CD4-positive, alpha-beta T cell treated with Interleukin-6 at 100 ng/mL for 8 hours (primary cell): ENCODE results near the gene CACNA1S.
A peak's percentile ranks its signal among the peaks of the same experiment; 100 is the strongest.

Source experiments
- DNase-seq: peaks from one replicate; pipeline ENCODE4 v3.0.0-alpha.2; 2020; ENCODE audit warnings: mixed read lengths, low spot score

CACNA1S gene

GRCh38 chr1:201115390-201115937, 3.2 kb upstream of the CACNA1S start:
- no peak for DNase-seq

- DNase-seq = peak; percentile 71
Measured at GRCh38 chr1:201114245-201115131, 2.3 kb upstream of the CACNA1S start.

DNA sequence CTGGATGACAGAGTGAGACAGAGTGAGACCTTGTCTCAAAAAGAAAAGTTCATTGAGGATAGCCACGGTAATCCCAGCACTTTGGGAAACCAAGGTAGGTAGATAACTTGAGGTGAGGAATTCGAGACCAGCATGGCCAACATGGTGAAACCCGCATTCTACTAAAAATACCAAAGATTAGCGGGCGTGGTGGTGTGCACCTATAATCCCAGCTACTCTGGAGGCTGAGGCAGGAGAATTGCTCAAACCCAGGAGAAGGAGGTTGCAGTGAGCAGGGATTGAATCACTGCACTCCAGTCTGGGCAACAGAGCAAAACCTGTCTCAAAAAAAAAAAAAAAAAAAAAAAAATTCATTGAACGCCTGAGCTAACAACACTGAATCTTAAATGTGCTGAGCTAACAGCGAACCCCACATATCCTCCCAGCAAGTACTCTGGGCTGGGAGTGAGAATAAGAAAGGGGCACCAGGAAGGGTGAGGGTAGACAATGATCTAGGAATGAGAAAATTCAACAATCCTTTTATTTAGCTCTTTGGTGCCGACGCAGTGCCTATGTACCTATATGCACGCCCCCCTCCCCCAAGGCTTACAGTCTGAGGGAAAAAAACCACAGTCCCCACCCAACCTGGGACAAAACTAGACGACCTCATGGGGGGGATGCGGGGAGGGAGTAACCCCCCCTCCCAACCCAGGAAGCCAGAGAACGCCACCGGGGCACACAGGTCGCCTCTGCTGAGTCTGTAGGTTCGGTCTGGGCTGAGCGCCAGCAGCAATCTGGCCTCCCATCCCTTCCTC, 1.4 kb upstream of the CACNA1S start:
- DNase-seq = no peak

DNA sequence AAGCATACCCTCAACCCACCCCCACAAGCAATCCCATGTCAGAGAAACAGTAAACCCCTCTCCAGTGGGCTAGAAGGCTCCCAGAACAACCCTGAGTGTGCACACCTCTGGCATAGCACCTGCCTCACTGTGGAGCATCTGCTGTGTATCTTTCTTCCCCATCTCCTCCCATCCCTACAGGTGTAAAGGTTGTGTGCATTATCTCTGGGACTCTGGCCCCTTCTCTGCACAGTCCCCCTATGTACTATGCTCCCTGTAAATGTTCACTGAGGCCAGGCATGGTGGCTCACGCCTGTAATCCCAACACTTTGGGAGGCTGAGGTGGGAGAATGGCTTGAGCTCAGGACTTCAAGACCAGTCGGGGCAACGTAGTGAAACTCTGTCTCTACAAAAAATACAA, 700 bp upstream of the CACNA1S start:
- no peak for DNase-seq

GRCh38 chr1:201111672-201112071, 554 bp downstream of the CACNA1S start:
- no peak for DNase-seq

DNA sequence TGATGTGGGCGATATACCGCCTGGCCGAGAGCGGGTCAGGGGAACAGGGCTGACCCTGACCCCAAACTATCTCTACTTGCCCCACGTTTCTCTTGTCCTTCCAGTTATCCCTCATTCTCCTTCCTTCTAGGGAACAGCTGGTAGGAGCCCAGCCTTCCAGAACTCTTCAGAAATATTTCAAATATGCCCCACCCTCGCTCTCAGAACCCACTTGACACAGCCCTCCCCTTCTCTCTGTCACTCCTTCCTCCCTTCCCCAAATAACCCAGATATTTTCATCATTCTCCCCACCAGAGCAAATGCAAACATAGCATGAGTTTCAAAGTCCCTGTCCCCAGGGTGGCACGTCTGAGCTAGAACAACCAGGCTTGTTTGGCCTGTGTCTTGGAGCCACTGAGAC, 1.1 kb downstream of the CACNA1S start:
- no peak for DNase-seq

GRCh38 chr1:201110616-201111015, 1.6 kb downstream of the CACNA1S start:
- no peak for DNase-seq

DNA sequence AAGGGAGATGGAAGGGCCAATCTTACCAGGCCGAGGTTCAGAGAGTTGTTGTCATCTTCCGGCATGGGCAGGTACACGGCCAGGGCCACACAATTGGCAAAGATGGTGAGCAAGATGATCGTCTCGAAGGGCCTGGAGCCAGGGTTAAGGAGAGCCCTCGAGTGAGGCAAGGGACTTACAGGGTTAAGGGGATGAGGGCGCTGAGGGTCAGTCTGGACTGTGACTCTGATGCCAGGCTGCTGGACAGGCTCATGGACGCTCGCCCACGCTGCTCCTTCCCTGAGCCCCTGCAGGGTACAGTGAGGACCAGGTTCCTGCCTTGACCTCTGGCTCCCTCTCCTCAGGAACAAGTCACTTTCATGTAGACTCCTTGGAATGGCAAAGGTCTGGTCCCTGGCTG, 2.1 kb downstream of the CACNA1S start:
- DNase-seq = no peak

GRCh38 chr1:201109651-201110050, 2.6 kb downstream of the CACNA1S start:
- DNase-seq = no peak

DNA sequence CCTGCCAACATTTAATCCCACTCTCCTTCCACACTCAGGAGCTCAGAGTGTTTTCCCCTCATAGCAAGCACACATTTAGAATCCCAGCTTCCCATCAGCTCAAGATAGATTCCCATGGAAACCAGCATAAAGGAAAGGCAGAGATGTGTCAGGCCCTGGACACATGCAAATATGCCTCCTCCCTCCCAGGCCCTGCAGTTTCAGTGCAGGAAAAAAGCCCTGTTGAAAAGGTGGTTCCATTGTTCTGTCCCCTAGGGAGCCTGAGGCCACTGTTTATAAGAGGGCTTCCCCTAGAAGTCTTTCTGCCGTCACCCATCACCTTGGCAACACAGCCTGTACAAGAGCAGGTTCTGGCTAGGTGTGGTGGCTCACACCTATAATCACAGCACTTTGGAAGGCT, 3.6 kb downstream of the CACNA1S start:
- DNase-seq = no peak

DNA sequence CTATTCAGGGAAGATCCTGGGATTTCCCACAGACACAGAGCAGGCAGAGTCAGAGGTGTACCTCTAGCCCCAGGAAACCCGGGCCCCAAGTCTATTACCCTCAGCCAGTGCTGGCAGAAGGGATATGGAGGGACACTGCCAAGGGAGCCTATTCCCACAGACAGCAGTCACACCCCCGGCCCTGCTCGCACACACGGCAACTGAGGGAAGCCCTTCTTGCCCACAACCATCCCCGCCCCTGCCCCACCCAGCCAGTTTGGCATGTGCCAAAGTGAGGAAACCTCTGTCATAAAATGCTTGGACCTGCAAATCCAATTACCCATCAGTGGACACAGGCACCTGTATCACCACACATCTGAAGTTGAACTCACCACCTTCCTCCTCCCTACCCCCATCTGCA, 6.5 kb downstream of the CACNA1S start:
- DNase-seq = no peak

- DNase-seq = no peak
Measured at GRCh38 chr1:201104141-201104540, 8.1 kb downstream of the CACNA1S start.

GRCh38 chr1:201103666-201104065, 8.6 kb downstream of the CACNA1S start:
- DNase-seq = no peak

- DNase-seq = no peak
Measured at GRCh38 chr1:201100169-201100930, 11.9 kb downstream of the CACNA1S start.

DNA sequence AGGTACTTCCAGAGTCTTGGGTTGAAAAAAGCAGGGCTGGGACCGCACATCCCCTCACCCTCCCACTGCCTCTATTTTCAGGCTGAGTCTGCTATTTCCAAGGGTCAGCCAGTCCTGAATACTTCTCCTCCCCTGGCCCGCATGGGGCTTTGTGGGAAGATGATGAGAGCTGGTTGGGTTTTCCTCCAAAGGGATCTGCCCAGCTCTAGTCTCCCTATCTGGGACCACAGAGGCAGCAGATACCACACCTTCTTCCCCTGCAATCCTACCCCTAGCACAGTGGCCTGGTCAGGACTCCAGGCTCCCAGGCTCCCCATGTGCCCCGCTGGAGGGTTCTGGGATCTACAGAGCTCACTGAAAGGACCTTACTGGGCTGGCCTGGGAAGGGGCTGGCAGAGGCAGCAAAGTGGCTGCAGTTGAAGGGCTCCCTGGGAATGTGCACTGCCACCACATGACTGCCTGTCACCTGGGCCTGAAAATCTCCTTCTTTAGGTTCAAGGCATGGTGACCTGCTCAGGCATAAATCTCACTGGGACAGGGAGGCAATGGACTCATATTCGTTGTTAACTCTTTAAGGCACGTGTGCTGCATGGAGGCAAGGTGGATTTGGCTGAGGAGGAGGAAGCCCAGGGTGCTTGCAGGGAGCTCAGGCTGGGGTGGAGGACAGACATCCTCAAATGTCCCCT, 13.1 kb downstream of the CACNA1S start:
- DNase-seq = no peak

DNA sequence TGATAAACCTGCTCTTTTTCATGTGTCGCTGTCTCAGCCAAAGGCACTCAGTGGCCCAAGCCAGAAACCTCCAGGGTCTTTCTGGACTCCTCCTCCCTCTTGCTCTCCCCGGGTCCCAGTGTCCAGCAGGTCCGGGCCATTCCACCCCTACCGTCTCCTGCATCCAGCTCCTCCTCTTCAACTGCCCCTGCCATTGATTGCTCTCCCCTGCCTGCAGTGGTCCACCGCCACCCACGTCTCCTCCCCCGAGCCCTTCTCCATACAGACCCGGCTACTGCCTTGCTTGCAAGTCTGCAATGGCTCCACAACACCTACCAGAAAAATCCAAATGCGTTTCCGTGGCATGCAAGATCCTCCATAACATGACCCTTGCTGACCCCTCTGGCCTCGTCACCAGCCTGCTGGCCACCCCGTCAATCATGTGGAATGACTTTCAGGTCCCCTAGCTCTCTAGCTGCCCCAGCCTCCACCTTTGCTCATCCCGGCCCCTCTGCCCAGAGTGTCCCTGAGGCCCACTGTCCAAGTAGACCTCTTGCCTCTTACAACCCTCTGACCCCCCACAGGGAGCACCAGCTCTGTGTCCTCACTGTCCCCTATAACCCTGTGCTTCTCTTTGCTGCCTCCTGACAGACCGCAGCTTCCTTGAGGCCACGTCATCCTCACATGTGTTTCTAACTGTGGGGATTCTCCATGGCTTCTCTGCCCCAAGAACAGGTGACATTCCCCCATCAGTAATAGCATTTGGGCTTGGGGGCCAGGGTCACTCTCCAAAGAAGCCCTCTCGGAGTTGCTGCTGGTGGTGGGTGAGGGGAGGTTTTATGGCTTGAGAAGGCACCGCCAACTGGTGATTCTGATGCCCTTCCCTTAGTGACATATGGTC, 15.0 kb downstream of the CACNA1S start:
- DNase-seq = no peak

GRCh38 chr1:201096041-201096461, 16.2 kb downstream of the CACNA1S start:
- DNase-seq = no peak

GRCh38 chr1:201095581-201095980, 16.6 kb downstream of the CACNA1S start:
- DNase-seq = no peak

GRCh38 chr1:201094832-201095231, 17.4 kb downstream of the CACNA1S start:
- DNase-seq = no peak

DNA sequence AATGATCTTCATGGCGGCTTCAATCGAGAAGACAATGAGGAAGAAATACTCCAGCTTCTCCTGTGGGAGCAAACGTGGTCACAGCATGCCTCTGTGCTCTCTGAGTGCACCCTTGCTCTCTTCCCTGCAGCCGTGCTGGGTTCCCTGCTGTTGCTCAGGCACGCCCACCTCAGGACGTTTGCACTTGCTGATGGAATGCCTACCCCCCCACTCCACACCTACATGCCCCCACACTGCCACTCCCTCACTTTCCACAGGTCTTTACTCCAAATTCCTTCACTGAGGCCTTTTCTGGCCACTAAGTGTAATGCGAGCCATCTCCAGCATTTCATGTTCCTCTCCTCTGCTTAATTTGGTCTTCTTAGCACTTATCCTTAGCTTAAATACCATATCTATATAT, 18.3 kb downstream of the CACNA1S start:
- DNase-seq = no peak

GRCh38 chr1:201093561-201093960, 18.7 kb downstream of the CACNA1S start:
- no peak for DNase-seq
